ENCODE measurements around the gene COL18A1.

Gene COL18A1

GRCh38 chr21:45432575-45433255 lies 27.8 kb downstream of the COL18A1 start:
- no peak overlapping the region for H3K4me3 ChIP-seq (ENCODE audit: low read depth, low read length)
- no peak for TF ChIP-seq CTCF (IDR thresholded peaks at IDR 0.05; ENCODE audit: insufficient read depth, low read length, missing control alignments)
- ChIA-PET POLR2A (no interaction called here), CTCF (interaction anchor here (1.1 to 9.1 kb wide), 5 partner anchors 23 to 388 kb away, joined by 3 to 75 read pairs (median 3); no protein-coding TSS in a partner anchor)
- DNase-seq (ENCODE audit: low read depth, low spot score), result no peak

DNA sequence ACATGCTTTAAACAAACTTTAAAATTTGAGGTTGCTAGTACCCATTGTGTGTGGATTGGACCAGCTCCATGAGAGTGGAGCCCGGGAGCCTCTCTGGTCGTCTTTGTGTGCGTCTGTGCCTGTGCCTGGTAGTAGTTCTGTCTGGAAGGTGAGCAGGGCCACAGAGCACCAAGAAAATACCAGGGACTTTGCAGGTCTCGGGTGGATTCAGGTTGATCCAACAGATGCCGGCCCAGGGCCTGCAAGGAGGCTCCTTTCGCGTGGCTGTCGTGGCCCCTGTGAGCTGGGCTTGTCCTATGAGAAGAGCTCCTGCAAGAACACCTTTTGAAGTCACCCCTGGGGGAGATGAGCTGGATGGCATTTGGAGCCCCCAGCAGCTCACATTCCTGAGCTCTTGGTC lies 28.3 kb downstream of the COL18A1 start:
- POLR2A ChIA-PET, result no interaction called here
- CTCF ChIA-PET, result interaction anchor here (1.1 to 9.1 kb wide), 5 partner anchors 23 to 388 kb away, joined by 3 to 75 read pairs (median 3); no protein-coding TSS in a partner anchor
- TF ChIP-seq CTCF (IDR thresholded peaks at IDR 0.05; ENCODE audit: insufficient read depth, low read length, missing control alignments), result no peak
- no peak overlapping the region for H3K4me3 ChIP-seq (ENCODE audit: low read depth, low read length)
- DNase-seq (ENCODE audit: low read depth, low spot score), result no peak

DNA sequence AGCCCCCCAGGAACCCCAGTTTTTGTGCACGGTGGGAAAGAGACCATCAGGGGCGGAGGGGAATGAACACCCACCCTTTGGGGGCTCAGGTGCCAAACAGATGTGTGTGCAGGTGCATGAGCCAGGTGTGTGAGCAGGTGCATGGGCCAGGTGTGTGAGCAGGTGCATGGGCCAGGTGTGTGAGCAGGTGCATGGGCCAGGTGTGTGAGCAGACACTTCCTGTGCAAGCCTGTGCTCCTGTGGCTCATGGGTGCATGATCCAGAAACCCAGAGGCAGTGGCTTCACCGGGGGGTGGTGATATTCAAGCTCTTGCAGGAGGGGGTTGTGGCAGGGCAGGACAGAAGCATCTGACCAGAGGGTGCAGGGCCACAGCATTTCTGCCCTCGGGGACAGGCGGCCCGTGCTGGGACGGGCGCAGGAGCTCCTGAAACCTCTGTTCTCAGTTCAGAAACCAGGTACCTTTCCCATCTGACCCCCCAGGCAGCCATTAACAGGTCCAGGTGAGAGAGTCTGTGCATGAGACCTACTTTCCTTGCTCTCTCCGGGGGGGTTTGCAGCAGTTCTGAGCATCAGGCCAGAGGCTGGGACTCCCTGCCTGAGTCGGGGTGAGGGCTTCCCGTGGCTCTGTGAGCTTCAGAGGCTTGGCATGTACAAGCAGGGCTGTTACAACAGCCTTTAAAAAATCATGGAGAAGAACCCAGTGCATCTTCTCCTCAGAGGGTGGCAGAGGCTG lies 29.1 kb downstream of the COL18A1 start:
- CTCF ChIA-PET, result interaction anchor here (0.6 to 9.1 kb wide), 5 partner anchors 26 to 536 kb away, joined by 3 to 75 read pairs (median 4); no protein-coding TSS in a partner anchor
- POLR2A ChIA-PET, result no interaction called here
- DNase-seq (ENCODE audit: low read depth, low spot score), result no peak
- H3K4me3 ChIP-seq (ENCODE audit: low read depth, low read length), result no peak overlapping the region
- no peak for TF ChIP-seq CTCF (IDR thresholded peaks at IDR 0.05; ENCODE audit: insufficient read depth, low read length, missing control alignments)

- CTCF ChIA-PET, result interaction anchor here (0.6 to 9.1 kb wide), 4 partner anchors 126 to 536 kb away, joined by 4 to 75 read pairs (median 35); no protein-coding TSS in a partner anchor
- no peak overlapping the region for H3K4me3 ChIP-seq (ENCODE audit: low read depth, low read length)
- TF ChIP-seq CTCF (IDR thresholded peaks at IDR 0.05; ENCODE audit: insufficient read depth, low read length, missing control alignments), result no peak
- POLR2A ChIA-PET, result no interaction called here
- no peak for DNase-seq (ENCODE audit: low read depth, low spot score)
Measured at GRCh38 chr21:45434645-45435217, 29.8 kb downstream of the COL18A1 start.

- no peak for TF ChIP-seq CTCF (IDR thresholded peaks at IDR 0.05; ENCODE audit: insufficient read depth, low read length, missing control alignments)
- CTCF ChIA-PET, result interaction anchor here (0.7 to 9.1 kb wide), 5 partner anchors 26 to 296 kb away, joined by 3 to 75 read pairs (median 5); no protein-coding TSS in a partner anchor
- DNase-seq (ENCODE audit: low read depth, low spot score), result no peak
- POLR2A ChIA-PET, result no interaction called here
- no peak overlapping the region for H3K4me3 ChIP-seq (ENCODE audit: low read depth, low read length)
Measured at GRCh38 chr21:45435405-45435981, 30.5 kb downstream of the COL18A1 start.

All from AG04449 (cell line).